T-helper 1 cell (primary cell): ENCODE measurements around the gene IL21.
A peak's percentile ranks its signal among the peaks of the same experiment; 100 is the strongest.

Source experiments
- DNase-seq, 5 donors: peaks; one replicate each; pipeline ENCODE4 v3.0.0-alpha.2; 2012 to 2020

The IL21 gene

GRCh38 chr4:122632396-122633143, 11.7 kb upstream of the IL21 start:
- DNase-seq: peak in 1 of 5 donors; percentile 76

GRCh38 chr4:122625156-122625555, 4.3 kb upstream of the IL21 start:
- DNase-seq: no peak

DNA sequence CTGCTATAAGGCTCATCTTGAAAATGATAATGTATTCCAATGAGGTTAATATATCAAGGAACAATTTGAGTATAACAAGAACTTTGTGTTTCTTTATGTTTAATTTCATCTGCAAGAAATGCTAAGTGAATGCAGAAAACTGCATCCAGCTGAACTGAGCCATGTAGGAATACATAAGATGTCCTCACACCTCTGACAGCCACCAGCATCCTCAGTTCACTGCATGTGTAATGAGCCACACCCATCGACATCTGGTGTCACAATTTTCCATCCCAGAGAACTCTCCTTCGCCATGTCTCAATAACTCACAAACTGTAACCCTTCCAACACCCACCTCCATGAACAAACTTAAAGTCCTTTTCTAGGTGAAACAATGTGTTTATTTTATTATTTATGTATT, 3.3 kb upstream of the IL21 start:
- DNase-seq: no peak

- DNase-seq: no peak
These were observed 2.8 kb upstream of the IL21 start for GRCh38 chr4:122623637-122624166.

DNA sequence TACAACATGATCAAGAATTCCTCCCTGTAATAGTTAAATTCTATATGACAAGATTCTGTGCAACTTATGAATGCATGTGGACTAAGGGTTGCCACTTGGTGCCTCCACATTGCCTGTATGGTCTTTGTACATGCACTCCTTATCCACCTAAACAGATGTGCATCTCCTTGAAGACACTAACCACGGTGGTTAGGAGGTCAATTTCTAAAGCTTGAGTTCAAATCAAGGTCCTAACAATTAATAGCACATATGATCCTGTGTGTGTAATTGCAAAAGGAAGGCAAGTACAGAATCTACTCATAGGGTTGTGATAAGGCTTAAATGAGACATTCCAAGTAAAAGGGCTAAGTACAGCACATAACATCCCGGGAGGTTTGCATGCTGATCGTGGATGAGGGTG, 1.5 kb upstream of the IL21 start:
- DNase-seq: no peak

DNA sequence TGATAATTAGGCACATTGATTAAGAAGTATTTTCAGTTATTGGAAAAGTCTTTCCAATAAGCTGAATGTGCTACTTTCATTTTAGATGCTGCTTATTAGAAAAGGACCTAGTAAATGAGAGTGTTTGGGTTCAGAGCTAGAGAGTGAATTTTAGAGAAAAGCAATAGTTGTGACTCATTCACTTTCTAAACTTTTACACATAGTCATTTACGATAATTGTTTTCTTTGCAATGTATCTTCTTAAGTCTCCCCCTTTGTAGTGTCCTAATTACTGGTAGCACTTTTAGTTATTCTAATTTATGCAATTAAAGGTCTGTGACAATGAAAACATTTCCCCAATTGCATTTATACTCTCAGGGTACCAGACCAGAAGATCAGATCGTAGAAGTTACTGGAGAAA, 1.3 kb downstream of the IL21 start:
- peak in 1 of 5 donors; percentile 37 for DNase-seq

- DNase-seq: peak in 1 of 5 donors; percentile 33
These were observed 3.0 kb downstream of the IL21 start for GRCh38 chr4:122617597-122618593.

DNA sequence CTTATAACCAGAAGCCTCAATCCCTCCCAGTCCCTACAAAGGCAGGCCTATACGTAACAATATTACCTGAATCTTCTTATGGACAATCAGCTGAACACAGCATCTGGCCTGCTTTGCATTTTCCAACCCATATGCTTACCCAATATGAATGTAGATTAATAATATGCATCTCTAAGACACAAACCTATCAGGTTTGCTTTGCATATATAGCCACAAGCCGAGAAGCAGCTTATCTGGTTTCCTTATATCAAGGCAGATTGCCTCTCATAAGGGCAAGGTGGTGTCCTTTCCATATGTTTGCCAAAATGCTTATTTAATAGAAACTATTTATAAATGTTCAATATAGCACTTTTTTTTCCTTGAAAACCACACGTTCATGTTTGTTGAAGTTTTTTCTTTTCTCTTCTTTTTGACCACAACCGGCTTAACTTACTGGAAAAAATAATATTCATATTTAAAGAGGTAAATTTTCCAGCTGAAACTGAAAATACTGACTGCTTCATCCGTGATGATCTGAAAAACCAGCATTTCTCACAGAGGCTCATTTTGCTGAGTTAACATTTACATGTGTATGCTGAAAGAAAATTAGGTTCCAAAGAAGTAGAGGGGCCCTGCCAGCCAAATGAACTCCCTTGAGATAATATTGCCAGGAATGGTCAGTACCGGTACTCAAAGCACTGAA, 3.8 kb downstream of the IL21 start:
- DNase-seq: peak in 1 of 5 donors; percentile 47

GRCh38 chr4:122614621-122615020, 6.2 kb downstream of the IL21 start:
- DNase-seq: no peak

DNA sequence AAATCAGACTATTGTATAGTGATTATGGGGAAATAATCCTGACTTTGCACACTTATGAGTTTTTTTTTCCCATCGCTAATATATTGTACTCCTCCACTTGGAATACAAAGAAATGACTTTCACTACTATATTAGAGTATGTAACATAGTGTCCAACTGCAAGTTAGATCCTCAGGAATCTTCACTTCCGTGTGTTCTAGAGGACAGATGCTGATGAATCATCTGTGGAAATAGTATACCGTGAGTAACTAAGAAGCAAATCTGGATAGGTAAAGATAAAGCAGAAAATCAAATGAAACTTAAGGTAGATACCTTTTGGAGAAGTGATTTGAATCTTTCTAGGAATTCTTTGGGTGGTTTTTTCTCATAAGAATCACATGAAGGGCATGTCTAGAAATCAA, 8.3 kb downstream of the IL21 start:
- no peak for DNase-seq

DNA sequence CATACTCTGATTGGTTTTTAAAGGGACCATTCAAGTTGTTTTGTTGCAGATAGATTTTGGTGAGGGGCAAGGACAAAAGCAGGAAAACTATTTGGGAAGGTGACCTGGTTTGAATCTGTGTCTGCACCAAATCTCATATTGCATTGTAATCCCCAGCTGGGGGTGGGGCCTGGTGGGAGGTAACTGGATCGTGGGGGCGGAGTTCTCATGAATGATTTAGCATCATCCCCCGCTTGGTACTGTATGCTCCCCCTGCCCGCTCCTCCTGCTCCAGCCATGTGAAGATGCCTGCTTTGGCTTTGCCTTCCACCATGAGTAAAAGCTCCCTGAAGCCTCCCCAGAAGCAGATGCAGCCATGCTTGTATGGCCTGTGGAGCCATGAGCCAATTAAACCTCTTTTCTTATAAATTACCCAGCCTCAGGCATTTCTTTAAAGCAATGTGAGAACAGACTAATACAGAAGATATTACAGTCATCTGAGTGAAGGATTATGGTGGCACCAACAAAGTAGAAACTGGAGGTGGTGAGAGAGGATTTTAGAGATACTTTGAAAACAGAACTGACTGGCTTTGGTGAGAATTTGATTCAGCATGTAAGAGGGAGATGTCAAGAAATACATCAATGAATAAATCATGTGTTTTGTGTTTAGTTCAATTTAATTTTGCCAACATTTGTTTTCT, 14.4 kb downstream of the IL21 start:
- no peak for DNase-seq

- DNase-seq: no peak
These were observed 16.7 kb downstream of the IL21 start for GRCh38 chr4:122604146-122604545.

DNA sequence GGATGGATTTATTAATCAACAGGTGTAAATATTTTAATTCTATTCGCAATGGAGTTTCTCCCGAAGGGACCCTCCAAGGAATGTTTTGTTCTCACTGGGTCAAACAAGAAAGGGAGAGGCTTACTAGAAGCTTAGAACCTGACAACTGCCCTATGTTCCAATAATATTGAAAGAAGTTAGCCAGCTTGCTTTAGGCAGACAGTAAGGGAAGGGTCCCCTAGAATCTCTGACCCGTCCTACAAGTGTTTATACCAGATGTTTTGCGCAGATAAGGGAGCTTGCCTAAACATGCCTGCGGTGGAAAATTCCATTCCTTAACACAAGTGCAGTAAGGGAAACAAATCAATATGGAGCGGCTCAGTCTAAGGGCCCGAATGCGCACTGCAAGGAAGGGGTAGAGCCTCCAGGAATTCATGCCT, 17.7 kb downstream of the IL21 start:
- DNase-seq: no peak

- DNase-seq: peak in 1 of 5 donors; percentile 79
These were observed 18.4 kb downstream of the IL21 start for GRCh38 chr4:122602277-122603142.

DNA sequence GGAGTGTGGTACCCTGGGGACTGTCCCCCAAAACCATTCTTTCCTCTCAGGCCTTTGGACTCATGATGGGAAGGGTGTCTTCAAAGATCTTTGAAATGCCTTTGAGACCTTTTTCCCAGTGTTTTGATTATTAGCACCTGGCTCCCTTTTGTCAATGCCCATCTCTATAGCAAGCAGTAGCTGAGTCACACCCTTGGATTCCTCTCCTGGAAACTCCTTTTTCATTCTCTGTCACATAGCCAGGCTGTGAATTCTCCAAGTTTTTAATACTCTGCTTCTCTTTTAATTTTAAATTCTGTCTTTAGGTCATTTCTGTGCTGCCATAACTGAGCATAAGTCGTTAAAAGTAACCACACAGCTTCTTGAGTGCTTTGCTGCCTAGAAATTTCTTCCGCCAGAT, 29.7 kb downstream of the IL21 start:
- DNase-seq: no peak

- DNase-seq: no peak
These were observed 32.2 kb downstream of the IL21 start for GRCh38 chr4:122588453-122589238.

DNA sequence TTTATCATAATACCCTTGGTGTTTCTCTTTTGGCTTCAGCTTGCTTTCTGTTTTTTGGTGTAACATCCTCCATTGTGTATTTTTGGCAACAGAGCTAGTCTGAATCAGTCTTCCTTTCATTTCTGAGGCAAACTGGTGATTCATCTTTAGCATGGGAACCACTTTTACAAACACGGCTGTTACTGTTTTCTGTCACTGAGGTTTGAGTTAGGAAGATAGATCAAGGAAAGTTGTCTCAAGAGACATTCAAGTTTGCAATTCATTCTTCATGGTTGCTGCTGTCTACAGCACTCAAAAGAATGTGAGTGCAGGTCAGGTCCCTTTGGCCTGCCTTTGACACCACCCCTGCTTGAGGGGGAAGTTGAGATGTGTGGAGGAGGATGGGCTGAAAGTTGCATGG, 36.3 kb downstream of the IL21 start:
- peak in 1 of 5 donors; percentile 74 for DNase-seq

DNA sequence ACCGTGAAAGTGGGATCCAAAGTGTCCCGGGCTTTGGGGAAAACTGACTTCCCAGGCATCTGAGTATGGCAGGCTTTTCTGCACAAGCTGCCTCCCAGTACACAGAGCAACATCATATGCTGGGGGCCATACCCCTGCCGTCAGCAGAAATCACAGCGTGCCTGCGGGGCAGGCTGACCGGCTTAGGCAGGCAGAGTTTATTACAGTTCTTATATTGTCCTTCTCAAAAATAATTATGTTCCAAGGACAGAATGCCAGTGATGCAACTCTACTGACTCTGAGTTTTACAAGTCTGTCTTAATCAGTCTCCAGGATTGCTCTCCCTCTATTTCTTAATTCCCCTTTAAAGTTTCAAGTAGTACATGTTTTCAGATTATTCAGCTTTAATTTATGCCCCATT, 37.0 kb downstream of the IL21 start:
- DNase-seq: no peak

GRCh38 chr4:122577808-122578781, 42.8 kb downstream of the IL21 start:
- peak; percentile 30 to 85 (median 58) for DNase-seq
